ENCODE results near the gene ZFYVE9.

ZFYVE9 gene

DNA sequence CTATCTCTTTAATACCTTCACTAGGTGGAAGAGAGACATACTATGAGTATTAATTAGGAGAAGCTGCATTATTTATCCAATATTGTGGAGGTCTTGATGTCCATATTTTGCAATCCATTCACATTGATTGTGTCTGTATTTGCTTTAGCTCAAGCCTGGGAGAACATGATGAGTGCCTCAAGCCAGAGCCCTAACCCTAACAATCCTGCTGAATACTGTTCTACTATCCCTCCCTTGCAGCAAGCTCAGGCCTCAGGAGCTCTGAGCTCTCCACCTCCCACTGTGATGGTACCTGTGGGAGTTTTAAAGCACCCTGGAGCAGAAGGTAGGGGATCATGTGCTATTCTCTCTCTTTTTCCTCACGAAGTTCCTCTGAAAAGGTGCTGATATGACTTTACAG lies 124.6 kb downstream of the ZFYVE9 start:
- Histone ChIP-seq H3K4me1 (ENCODE audit: control insufficient read depth in 2 of 2, insufficient read depth in 2 of 2, low read length in 2 of 2) (no peaks in the 10 kb centered on the region), H3K27me3 (ENCODE audit: control insufficient read depth in 2 of 2, insufficient read depth in 2 of 2, low read length in 2 of 2) (no peaks in the 10 kb centered on the region), H3K9me3 (ENCODE audit: control insufficient read depth in 2 of 2, low read length in 2 of 2) (no peaks in the 10 kb centered on the region), H3K36me3 (ENCODE audit: control insufficient read depth in 2 of 2, insufficient read depth in 2 of 2, low read length in 2 of 2) (peaks cover 0 to 3% of the 10 kb centered on the region in 2 donors), H3K4me3 (ENCODE audit: low read length in 2 of 2) (no peak overlapping the region), H3K9ac (ENCODE audit: low read depth in 1 of 2, low read length in 2 of 2) (no peak overlapping the region), H3K27ac (ENCODE audit: low read depth in 2 of 2, low read length in 2 of 2) (no peak overlapping the region)

DNA sequence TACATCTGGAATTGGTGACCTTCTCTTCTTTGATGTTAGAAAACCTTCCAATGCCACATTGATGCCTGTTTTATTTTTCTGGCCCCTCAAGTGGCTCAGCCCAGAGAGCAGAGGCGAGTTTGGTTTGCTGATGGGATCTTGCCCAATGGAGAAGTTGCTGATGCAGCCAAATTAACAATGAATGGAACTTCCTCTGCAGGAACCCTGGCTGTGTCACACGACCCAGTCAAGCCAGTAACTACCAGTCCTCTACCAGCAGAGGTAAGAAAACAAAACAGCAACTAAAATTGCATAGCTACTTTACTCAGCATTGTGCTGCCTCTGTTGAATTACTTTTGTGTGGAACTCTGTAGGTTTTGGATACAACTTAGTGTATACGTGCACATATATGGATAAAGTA lies 126.5 kb downstream of the ZFYVE9 start:
- H3K36me3 ChIP-seq (ENCODE audit: control insufficient read depth in 2 of 2, insufficient read depth in 2 of 2, low read length in 2 of 2): peaks cover 0 to 3% of the 10 kb centered on the region in 2 donors
- no peak overlapping the region for H3K9ac ChIP-seq (ENCODE audit: low read depth in 1 of 2, low read length in 2 of 2)
- H3K4me1 ChIP-seq (ENCODE audit: control insufficient read depth in 2 of 2, insufficient read depth in 2 of 2, low read length in 2 of 2): no peaks in the 10 kb centered on the region
- no peaks in the 10 kb centered on the region for H3K9me3 ChIP-seq (ENCODE audit: control insufficient read depth in 2 of 2, low read length in 2 of 2)
- H3K4me3 ChIP-seq (ENCODE audit: low read length in 2 of 2): no peak overlapping the region
- no peaks in the 10 kb centered on the region for H3K27me3 ChIP-seq (ENCODE audit: control insufficient read depth in 2 of 2, insufficient read depth in 2 of 2, low read length in 2 of 2)
- no peak overlapping the region for H3K27ac ChIP-seq (ENCODE audit: low read depth in 2 of 2, low read length in 2 of 2)

- H3K4me3 ChIP-seq (ENCODE audit: low read length in 2 of 2): no peak overlapping the region
- peaks cover 0 to 4% of the 10 kb centered on the region in 2 donors for H3K36me3 ChIP-seq (ENCODE audit: control insufficient read depth in 2 of 2, insufficient read depth in 2 of 2, low read length in 2 of 2)
Observed at GRCh38 chr1:52281518-52281917, 139.6 kb downstream of the ZFYVE9 start.

GRCh38 chr1:52288286-52288685 lies 146.4 kb downstream of the ZFYVE9 start:
- Histone ChIP-seq H3K27ac (ENCODE audit: low read depth in 2 of 2, low read length in 2 of 2) (no peak overlapping the region), H3K4me3 (ENCODE audit: low read length in 2 of 2) (no peak overlapping the region), H3K9me3 (ENCODE audit: control insufficient read depth in 2 of 2, low read length in 2 of 2) (no peaks in the 10 kb centered on the region), H3K36me3 (ENCODE audit: control insufficient read depth in 2 of 2, insufficient read depth in 2 of 2, low read length in 2 of 2) (no peaks in the 10 kb centered on the region), H3K9ac (ENCODE audit: low read depth in 1 of 2, low read length in 2 of 2) (no peak overlapping the region), H3K4me1 (ENCODE audit: control insufficient read depth in 2 of 2, insufficient read depth in 2 of 2, low read length in 2 of 2) (no peaks in the 10 kb centered on the region), H3K27me3 (ENCODE audit: control insufficient read depth in 2 of 2, insufficient read depth in 2 of 2, low read length in 2 of 2) (no peaks in the 10 kb centered on the region)

More at GRCh38 chr1:52281518-52281917, 139.6 kb downstream of the ZFYVE9 start:
- no peak overlapping the region for H3K9ac ChIP-seq (ENCODE audit: low read depth in 1 of 2, low read length in 2 of 2)
- H3K9me3 ChIP-seq (ENCODE audit: control insufficient read depth in 2 of 2, low read length in 2 of 2): no peaks in the 10 kb centered on the region
- H3K4me1 ChIP-seq (ENCODE audit: control insufficient read depth in 2 of 2, insufficient read depth in 2 of 2, low read length in 2 of 2): no peaks in the 10 kb centered on the region
- H3K27ac ChIP-seq (ENCODE audit: low read depth in 2 of 2, low read length in 2 of 2): no peak overlapping the region
- H3K27me3 ChIP-seq (ENCODE audit: control insufficient read depth in 2 of 2, insufficient read depth in 2 of 2, low read length in 2 of 2): no peaks in the 10 kb centered on the region

GRCh38 chr1:52294580-52294979 lies 152.7 kb downstream of the ZFYVE9 start:
- no peaks in the 10 kb centered on the region for H3K9me3 ChIP-seq (ENCODE audit: control insufficient read depth in 2 of 2, low read length in 2 of 2)
- no peaks in the 10 kb centered on the region for H3K36me3 ChIP-seq (ENCODE audit: control insufficient read depth in 2 of 2, insufficient read depth in 2 of 2, low read length in 2 of 2)
- H3K4me1 ChIP-seq (ENCODE audit: control insufficient read depth in 2 of 2, insufficient read depth in 2 of 2, low read length in 2 of 2): no peaks in the 10 kb centered on the region
- H3K27ac ChIP-seq (ENCODE audit: low read depth in 2 of 2, low read length in 2 of 2): no peak overlapping the region
- no peak overlapping the region for H3K9ac ChIP-seq (ENCODE audit: low read depth in 1 of 2, low read length in 2 of 2)
- H3K4me3 ChIP-seq (ENCODE audit: low read length in 2 of 2): no peak overlapping the region
- H3K27me3 ChIP-seq (ENCODE audit: control insufficient read depth in 2 of 2, insufficient read depth in 2 of 2, low read length in 2 of 2): no peaks in the 10 kb centered on the region

GRCh38 chr1:52296345-52296744 lies 154.5 kb downstream of the ZFYVE9 start:
- Histone ChIP-seq H3K27ac (ENCODE audit: low read depth in 2 of 2, low read length in 2 of 2) (no peak overlapping the region), H3K9ac (ENCODE audit: low read depth in 1 of 2, low read length in 2 of 2) (no peak overlapping the region)

DNA sequence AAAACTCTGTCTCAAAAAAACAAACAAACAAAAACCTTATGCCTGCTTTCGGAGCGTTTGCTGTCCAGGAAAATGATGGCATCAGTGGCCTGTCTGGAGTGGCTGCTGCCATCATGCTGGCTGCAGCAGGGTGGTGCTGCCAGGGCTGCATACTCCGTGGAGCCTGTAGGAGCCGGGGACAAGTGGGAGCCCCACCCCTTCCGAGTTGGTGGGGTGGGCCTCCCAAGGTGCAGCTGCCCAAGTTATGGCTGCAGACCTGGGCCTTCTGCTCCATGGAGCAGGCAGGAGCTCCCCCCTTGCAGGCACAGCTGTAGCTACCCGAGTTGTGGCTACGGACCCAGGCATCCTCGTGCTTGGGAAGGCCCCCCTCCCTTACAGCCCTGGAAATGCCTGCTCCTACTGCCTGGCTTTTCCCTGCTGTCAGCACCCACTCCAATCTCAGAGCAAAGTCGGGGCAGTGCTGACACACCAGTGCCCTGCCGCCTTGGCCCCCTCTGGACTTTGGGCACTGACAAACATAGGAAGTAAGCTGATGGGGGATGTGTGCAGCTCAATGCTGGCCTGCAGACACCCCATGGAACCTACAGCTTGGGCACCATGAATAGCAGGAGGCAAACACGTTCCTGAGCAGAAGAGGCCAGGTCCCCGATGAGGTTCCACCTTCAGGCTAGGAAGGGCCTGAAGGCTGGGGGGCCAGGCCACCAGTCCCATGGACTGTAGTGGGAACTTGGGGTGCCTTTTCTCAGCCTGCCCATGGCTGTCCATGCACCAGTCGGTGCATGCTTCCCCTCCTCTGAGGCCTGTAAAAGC lies 163.7 kb downstream of the ZFYVE9 start:
- Histone ChIP-seq H3K9me3 (ENCODE audit: control insufficient read depth in 2 of 2, low read length in 2 of 2) (no peaks in the 10 kb centered on the region), H3K4me3 (ENCODE audit: low read length in 2 of 2) (no peak overlapping the region), H3K27me3 (ENCODE audit: control insufficient read depth in 2 of 2, insufficient read depth in 2 of 2, low read length in 2 of 2) (no peaks in the 10 kb centered on the region), H3K27ac (ENCODE audit: low read depth in 2 of 2, low read length in 2 of 2) (no peak overlapping the region), H3K9ac (ENCODE audit: low read depth in 1 of 2, low read length in 2 of 2) (no peak overlapping the region), H3K36me3 (ENCODE audit: control insufficient read depth in 2 of 2, insufficient read depth in 2 of 2, low read length in 2 of 2) (peaks cover 2 to 5% of the 10 kb centered on the region in 2 donors), H3K4me1 (ENCODE audit: control insufficient read depth in 2 of 2, insufficient read depth in 2 of 2, low read length in 2 of 2) (no peaks in the 10 kb centered on the region)

More at GRCh38 chr1:52296345-52296744, 154.5 kb downstream of the ZFYVE9 start:
- Histone ChIP-seq H3K4me1 (ENCODE audit: control insufficient read depth in 2 of 2, insufficient read depth in 2 of 2, low read length in 2 of 2) (no peaks in the 10 kb centered on the region), H3K9me3 (ENCODE audit: control insufficient read depth in 2 of 2, low read length in 2 of 2) (no peaks in the 10 kb centered on the region), H3K36me3 (ENCODE audit: control insufficient read depth in 2 of 2, insufficient read depth in 2 of 2, low read length in 2 of 2) (no peaks in the 10 kb centered on the region), H3K4me3 (ENCODE audit: low read length in 2 of 2) (no peak overlapping the region), H3K27me3 (ENCODE audit: control insufficient read depth in 2 of 2, insufficient read depth in 2 of 2, low read length in 2 of 2) (no peaks in the 10 kb centered on the region)

- Histone ChIP-seq H3K9me3 (ENCODE audit: control insufficient read depth in 2 of 2, low read length in 2 of 2) (no peaks in the 10 kb centered on the region), H3K36me3 (ENCODE audit: control insufficient read depth in 2 of 2, insufficient read depth in 2 of 2, low read length in 2 of 2) (peaks cover 5% of the 10 kb centered on the region in 2 donors), H3K4me1 (ENCODE audit: control insufficient read depth in 2 of 2, insufficient read depth in 2 of 2, low read length in 2 of 2) (no peaks in the 10 kb centered on the region), H3K27me3 (ENCODE audit: control insufficient read depth in 2 of 2, insufficient read depth in 2 of 2, low read length in 2 of 2) (no peaks in the 10 kb centered on the region), H3K9ac (ENCODE audit: low read depth in 1 of 2, low read length in 2 of 2) (no peak overlapping the region), H3K4me3 (ENCODE audit: low read length in 2 of 2) (no peak overlapping the region), H3K27ac (ENCODE audit: low read depth in 2 of 2, low read length in 2 of 2) (no peak overlapping the region)
Observed at GRCh38 chr1:52306227-52307006, 164.5 kb downstream of the ZFYVE9 start.

DNA sequence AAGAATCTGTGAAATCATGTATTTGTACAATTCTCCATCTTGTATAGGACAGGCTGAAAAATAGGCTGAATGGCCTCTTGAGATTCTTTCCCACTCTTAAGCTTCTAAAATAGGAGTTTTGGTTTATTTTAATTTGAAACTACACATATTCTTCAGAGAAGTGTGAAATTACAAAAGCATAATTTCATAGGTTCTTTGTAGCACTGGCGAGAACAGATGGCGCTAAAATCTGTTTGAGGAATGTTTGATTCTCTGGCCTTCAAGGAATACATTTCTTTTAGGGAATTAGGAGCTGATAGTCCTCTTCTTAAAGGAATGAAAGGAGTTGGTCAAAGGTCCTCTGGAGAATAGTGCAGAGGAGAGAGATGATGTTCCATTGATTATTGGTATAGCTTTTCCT lies 179.2 kb downstream of the ZFYVE9 start:
- Histone ChIP-seq H3K4me3 (ENCODE audit: low read length in 2 of 2) (no peak overlapping the region), H3K27ac (ENCODE audit: low read depth in 2 of 2, low read length in 2 of 2) (no peak overlapping the region), H3K36me3 (ENCODE audit: control insufficient read depth in 2 of 2, insufficient read depth in 2 of 2, low read length in 2 of 2) (no peaks in the 10 kb centered on the region), H3K9ac (ENCODE audit: low read depth in 1 of 2, low read length in 2 of 2) (no peak overlapping the region), H3K27me3 (ENCODE audit: control insufficient read depth in 2 of 2, insufficient read depth in 2 of 2, low read length in 2 of 2) (no peaks in the 10 kb centered on the region), H3K9me3 (ENCODE audit: control insufficient read depth in 2 of 2, low read length in 2 of 2) (no peaks in the 10 kb centered on the region), H3K4me1 (ENCODE audit: control insufficient read depth in 2 of 2, insufficient read depth in 2 of 2, low read length in 2 of 2) (no peaks in the 10 kb centered on the region)

DNA sequence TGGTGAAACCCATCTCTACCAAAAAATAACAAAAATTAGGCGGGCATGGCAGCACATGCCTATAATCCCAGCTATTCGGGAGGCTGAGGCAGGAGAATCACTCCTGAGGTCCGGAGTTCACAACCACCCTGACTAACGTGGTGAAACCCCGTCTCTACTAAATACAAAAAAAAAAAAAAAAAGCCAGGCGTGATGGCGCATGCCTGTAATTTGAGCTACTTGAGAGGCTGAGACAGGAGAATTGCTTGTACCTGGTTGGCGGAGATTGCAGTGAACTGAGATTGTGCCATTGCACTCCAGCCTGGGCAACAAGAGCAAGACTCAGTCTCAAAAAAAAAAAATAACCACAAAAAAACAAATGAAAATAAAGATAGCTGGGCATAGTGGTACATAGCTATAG lies 181.8 kb downstream of the ZFYVE9 start:
- no peak overlapping the region for H3K9ac ChIP-seq (ENCODE audit: low read depth in 1 of 2, low read length in 2 of 2)
- no peak overlapping the region for H3K4me3 ChIP-seq (ENCODE audit: low read length in 2 of 2)
- H3K4me1 ChIP-seq (ENCODE audit: control insufficient read depth in 2 of 2, insufficient read depth in 2 of 2, low read length in 2 of 2): no peaks in the 10 kb centered on the region
- no peaks in the 10 kb centered on the region for H3K9me3 ChIP-seq (ENCODE audit: control insufficient read depth in 2 of 2, low read length in 2 of 2)
- H3K27ac ChIP-seq (ENCODE audit: low read depth in 2 of 2, low read length in 2 of 2): no peak overlapping the region
- no peaks in the 10 kb centered on the region for H3K27me3 ChIP-seq (ENCODE audit: control insufficient read depth in 2 of 2, insufficient read depth in 2 of 2, low read length in 2 of 2)
- H3K36me3 ChIP-seq (ENCODE audit: control insufficient read depth in 2 of 2, insufficient read depth in 2 of 2, low read length in 2 of 2): no peaks in the 10 kb centered on the region

Data from mucosa of rectum (tissue), 2 donors.